ENCODE data around the gene SETD7.

DNA sequence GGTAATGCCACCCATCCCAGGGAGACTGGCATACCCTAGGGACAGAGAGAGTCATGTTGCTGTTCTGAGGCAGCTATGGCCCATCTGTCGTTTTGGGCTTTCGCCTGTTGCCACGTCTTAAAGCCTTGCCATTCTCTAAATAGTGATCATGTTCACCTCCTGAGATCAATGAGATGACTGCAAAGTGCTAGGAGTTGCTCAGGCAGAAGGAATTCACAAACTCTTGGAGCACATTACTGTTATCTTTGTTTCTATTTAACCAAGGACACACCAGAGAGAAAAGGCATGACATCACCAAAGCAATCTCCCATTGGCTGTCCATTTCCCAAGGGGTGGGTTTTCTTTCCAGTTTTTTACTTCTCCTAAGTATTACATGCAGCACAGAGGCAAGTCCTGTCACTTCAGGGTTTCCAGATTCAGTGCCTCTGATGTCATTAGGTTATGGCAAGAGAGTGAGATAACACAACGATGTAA lies 37.1 kb upstream of the SETD7 start:
- TF ChIP-seq POLR2AphosphoS5 (IDR thresholded peaks at IDR 0.05; ENCODE audit: borderline replicate concordance, low read depth, low read length) (no peak), EZH2 (IDR thresholded peaks at IDR 0.05) (no peak)
